Fibroblast of villous mesenchyme (primary cell): ENCODE data around the gene RNF17. TPM values are rescaled to one million over a fixed set of nuclear protein-coding genes. Genes with fewer than 3 reads are reported as not detected.
A peak's percentile ranks its signal among the peaks of the same experiment; 100 is the strongest.

Experiments
- DNase-seq: peaks from one replicate; pipeline ENCODE4 v3.0.0-alpha.2; 2010; ENCODE audit warnings: low read depth
- H3K4me3 ChIP-seq: 2 replicates; pipeline ENCODE4 v1.5.1; 2011; ENCODE audit warnings: low read depth, mild to moderate bottlenecking, low read length
- total RNA-seq: library from RNA; depleted of rRNA; stranded (reverse); fragments of >200 nt; gene quantifications from 2 replicates; pipeline ENCODE4 v1.2.3, GENCODE V29; 2012
- TF ChIP-seq, protein P1 (sequence below): IDR thresholded peaks from 2 replicates; pipeline ENCODE4 v1.5.1; 2012; ENCODE audit warnings: low read depth, mild to moderate bottlenecking, low read length; ENCODE audit not compliant: insufficient read depth

RNF17 gene
- total RNA-seq, 1 donor, result 0.86 TPM

DNA sequence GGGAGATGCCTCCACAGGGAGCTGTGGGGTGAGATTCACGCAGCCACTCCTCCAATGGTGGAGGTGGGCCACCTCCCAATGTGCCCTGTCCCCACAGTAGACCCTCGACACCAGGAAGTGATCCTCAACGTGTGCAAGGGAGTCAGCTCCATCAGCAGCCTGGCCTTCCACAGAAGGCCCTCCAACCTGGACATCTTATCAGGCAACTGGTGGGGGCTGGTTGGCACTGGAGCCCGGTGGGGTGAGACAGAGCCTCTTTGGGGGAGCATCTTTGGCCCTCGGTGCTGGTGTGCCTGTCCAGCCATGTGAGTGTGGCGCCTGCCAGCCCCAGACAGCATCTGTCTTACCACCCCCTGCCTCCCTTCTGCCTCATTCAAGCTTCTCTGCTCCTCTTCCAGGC is 19.7 kb upstream of the RNF17 start:
- no peak overlapping the region for H3K4me3 ChIP-seq
- no peak for DNase-seq
- TF ChIP-seq, protein P1, sequence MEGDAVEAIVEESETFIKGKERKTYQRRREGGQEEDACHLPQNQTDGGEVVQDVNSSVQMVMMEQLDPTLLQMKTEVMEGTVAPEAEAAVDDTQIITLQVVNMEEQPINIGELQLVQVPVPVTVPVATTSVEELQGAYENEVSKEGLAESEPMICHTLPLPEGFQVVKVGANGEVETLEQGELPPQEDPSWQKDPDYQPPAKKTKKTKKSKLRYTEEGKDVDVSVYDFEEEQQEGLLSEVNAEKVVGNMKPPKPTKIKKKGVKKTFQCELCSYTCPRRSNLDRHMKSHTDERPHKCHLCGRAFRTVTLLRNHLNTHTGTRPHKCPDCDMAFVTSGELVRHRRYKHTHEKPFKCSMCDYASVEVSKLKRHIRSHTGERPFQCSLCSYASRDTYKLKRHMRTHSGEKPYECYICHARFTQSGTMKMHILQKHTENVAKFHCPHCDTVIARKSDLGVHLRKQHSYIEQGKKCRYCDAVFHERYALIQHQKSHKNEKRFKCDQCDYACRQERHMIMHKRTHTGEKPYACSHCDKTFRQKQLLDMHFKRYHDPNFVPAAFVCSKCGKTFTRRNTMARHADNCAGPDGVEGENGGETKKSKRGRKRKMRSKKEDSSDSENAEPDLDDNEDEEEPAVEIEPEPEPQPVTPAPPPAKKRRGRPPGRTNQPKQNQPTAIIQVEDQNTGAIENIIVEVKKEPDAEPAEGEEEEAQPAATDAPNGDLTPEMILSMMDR, result no peak

DNA sequence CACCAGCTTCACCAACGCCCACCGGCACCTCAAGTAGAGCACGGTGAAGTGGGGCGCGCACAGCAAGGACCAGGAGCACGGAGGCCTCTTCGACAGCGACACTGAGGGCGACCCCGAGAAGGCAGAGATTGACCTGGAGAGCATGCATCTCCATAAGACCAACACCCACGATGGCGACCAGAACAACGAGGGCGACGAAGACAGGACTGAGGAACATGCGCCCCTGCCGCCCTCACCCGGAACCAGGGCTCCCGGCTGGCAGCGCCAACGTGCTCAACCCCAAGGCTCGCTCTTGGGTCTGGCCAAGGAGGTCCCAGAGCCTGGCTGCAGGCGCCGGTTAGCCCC is 18.5 kb upstream of the RNF17 start:
- no peak for DNase-seq
- TF ChIP-seq, protein P1, result no peak
- no peak overlapping the region for H3K4me3 ChIP-seq

DNA sequence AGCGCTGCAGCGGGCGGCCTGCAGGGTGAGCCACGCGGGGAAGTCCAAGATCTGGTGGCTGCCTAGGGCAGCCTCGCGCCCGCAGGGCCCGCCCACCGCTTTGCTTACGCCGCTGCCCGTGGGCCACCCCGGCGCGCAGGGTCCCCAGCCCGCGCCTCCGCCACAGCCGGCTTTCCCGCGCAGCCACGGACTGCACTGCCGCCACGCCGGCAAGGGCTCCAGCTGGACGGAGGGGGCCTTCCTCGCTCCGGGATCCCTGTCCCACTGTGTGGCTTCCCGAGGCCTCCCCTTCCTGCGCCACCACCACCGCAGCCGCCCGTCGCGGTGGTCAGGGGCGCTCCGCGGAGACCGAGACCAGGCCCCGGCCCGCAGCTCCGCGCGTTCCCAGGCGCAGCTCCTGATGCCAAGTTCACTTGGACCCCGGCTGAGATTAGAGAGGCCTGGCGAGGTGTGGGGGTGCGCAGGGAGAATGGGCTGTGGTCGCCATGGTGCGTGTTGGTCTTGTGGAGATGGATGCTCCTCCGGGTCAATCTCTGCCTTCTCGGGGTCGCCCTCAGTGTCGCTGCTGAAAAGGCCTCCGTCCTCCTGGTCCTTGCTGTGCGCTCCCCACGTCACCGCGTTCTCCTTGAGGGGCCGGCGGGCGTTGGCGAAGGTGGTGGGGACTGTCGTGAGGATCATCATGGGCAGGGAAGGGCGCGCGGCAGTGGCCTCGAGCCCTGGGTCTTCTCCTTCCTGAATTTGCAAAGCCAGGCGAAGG is 17.9 kb upstream of the RNF17 start:
- TF ChIP-seq, protein P1, result no peak
- DNase-seq, result no peak

DNA sequence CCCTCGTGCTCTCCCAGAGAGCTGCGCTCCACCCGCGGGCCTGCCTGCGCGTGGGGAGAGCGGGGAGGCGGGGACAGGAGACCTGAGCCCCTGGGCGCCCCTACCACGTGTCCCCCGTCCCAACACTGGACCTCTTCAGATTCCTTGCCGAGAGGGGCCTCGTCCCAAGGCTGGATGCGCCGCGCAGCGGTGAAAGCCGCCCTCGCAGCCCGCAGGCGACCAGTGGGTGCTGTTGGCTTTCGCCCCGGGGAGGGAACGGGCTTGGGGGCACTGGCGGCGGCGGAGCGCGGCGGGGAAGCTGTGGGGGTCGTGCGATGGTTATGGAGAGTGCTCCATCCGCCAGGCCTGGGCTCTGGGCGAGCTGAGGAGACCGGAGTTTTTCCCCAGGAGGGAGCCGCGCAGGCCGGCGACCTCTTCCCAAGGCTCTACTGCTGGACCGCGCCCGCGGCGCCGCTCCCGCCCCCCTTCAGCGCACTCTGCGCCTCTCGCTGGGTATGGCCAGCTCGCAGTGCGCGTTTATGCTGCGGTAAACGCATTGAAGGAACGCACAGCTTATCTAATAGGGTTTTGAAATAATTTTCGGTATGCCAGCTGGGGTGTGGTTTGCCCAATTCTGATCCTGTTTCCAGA is 17.2 kb upstream of the RNF17 start:
- H3K4me3 ChIP-seq, result peak overlapping the region; percentile 41
- TF ChIP-seq, protein P1, result peak; percentile 8
- peak; percentile 10 for DNase-seq

More for the DNA sequence above, 17.9 kb upstream of the RNF17 start:
- no peak overlapping the region for H3K4me3 ChIP-seq

DNA sequence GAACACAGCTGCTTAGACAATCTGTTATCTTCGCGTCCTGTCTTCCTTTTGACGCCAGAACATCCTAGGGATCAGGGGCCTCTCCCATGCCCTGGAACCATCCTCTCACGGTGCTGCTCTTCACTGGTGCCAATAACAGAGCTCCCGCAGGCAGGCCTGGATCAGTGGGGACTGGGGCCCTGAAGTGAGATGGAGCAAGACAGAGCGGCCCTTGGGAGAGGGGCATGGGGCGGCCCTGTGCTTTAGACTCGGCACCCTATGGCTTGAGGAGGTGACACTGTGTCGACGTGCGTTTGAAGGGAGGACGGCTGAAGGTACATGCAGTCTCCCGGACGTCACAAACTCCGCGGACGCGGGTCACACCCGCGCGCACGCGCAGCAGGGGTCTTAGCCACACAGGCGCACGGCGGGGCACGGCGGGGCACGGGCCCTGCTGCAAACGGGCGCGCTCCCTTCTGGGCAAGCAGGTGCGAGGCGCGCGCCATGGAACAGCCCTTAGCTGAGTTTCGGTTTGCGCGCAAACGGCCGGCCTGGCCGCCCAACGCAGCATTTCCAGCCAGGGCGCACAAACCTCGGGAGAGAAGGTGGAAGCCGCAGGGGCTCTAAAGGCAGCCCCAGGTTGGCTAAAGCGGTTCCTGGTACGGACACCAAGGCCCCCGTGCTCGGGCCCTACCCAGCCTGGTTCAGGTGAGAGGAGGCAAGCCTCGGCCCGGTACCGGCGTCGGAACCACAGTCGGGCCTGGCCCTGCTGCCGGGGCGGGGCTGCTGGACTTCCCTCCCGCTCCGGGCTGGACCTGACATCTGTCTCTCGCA is 16.5 kb upstream of the RNF17 start:
- TF ChIP-seq, protein P1, result no peak
- peak overlapping the region; percentile 41 for H3K4me3 ChIP-seq
- peak; percentile 16 for DNase-seq

DNA sequence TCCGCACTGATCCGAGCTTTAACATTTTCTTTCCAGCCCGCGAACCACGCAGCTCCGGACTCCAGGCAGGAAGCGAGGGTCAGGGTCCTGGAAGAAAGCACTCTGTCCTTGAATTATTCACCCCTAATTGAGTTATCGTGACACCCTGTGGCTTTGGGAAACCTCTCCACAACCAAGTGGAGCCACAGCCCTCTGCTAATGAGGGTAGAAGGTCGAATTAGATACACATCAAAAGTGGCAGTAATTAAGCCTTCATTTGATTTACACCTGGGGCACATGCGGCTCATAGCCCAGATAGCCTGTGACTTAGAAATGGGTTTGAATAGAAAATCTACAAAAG is 15.9 kb upstream of the RNF17 start:
- no peak for DNase-seq
- peak overlapping the region; percentile 41 for H3K4me3 ChIP-seq
- TF ChIP-seq, protein P1, result no peak
